SH-SY5Y (cell line): ENCODE data around the gene RPL13.

ENCODE experiments used
- GATA2 ChIP-seq: IDR thresholded peaks from 2 replicates; pipeline ENCODE4 v1.6.1; 2011; ENCODE audit warnings: mild to moderate bottlenecking, low read depth, low read length
- GATA3 ChIP-seq: IDR thresholded peaks from 2 replicates; pipeline ENCODE4 v1.6.1; 2011; ENCODE audit warnings: low read depth, mild to moderate bottlenecking, low read length, moderate library complexity

The RPL13 gene

DNA sequence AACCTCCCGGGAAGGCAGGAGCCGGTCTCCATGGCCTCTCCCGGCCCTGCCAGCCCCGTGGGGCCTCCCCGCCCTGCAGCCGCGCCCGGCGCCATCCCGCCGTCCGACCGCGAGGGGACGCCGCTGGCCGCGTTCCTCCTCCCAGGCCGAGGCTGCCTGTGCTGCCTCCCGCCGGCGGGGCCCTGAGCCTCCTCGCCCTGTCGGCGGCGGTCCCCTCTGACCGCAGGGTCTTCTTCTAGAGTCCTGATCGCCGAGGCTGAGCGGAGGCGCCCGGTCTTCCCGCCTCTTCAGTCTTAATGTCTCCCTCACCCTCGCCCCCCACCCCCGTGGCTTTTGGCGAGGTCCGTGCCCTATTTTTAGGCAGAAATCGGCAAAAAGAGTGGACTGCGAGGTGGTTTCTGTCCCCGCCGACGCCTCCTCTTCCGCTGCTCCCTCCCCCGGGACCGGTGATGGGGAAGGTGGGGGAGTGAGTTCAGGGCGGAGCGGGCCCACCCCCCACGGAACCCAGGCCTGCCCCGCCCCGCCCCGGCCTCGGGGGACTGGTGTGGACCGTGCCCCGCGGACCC lies 14.3 kb downstream of the RPL13 start:
- TF ChIP-seq GATA2 (no peak), GATA3 (no peak)

DNA sequence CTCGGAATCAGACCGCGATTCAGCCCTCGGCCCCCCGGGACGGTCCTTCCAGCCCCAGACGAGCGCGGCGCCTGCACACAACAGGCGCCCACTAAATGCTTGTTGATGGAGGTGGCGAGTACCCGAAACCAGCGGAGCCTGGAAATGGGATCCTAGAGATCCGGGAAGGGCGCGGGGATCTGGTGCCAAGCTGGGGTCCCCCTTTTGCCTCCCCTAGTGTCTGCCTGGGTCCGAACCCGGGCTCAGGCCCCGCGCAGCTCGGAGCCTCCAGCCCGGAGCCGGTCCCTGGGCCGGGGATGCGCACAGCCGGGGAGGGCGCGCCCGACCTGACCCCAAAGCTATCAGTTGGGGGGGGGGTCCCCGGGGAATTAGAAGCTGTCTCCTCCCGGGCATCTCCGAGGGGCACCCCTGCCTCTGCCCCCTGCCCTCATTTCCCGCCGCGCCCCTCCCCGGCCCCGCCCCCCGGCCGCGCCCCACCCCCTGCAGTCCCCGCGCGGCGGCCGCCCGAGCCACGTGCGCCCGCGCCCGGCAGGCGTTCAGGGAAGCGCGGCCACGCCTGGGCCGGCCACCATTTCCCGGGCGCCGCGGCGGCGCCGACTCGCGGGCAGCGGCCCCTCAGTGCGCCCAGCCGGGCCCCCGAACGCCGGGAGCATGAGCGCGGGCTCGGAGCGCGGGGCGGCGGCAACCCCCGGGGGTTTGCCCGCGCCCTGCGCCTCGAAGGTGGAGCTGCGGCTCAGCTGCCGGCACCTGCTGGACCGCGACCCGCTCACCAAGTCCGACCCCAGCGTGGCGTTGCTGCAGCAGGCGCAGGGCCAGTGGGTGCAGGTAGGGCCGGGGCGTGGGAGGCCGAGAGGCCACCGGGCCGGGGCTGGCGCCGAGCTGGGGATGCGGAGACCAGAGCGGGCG lies 15.0 kb downstream of the RPL13 start, which contains the start of gene CPNE7:
TSS of gene CPNE7 (plus strand) at position 512 of the 906 bp plus-strand sequence. CDS start at position 652, 140 bp downstream.
- TF ChIP-seq GATA3: no peak
- TF ChIP-seq GATA2: no peak

DNA sequence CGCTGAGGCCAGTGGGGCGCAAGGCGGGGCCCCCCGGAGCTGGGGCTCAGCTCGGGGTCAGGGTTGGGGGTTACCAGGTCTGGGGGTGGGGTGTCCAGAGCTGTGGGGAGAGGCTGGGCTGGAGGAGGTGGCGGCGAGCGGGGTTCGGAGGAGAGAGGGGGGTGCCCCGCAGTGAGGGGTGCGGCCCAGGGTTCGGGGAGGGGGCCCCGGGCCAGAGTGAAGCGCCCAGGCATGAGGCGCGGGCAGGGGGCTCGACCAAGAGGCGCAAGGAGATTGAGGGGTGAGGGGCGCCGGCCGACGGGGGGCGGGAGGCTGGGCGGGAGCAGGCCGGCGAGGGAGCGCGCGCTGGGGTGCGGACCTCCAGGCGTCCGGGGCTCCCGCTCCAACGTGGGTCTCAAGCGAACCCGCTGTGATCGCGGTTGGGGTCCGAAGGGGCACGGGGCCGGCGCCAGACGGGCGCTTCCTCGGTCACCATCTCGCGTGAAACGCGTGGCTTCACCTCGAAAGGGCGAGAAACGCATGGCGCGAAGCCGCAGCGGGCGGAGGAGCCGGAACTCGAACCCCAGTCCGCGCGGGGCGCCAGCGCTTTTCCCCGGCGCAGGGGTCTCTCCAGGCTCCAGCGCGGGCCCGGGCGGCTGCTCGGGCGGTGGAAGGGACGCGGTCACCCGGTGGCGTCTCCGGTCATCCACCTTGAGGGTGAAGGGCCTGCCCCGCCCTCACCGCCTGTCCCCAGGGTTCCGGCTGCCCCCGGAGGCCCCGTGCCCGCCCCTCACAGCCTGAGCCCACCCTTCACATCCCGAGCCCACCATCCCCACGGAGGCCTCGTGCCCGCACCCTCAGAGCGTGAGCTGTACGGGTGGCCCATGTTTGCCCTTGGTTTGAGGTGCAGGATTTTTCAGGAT lies 15.9 kb downstream of the RPL13 start:
- no peak for TF ChIP-seq GATA3
- no peak for TF ChIP-seq GATA2

DNA sequence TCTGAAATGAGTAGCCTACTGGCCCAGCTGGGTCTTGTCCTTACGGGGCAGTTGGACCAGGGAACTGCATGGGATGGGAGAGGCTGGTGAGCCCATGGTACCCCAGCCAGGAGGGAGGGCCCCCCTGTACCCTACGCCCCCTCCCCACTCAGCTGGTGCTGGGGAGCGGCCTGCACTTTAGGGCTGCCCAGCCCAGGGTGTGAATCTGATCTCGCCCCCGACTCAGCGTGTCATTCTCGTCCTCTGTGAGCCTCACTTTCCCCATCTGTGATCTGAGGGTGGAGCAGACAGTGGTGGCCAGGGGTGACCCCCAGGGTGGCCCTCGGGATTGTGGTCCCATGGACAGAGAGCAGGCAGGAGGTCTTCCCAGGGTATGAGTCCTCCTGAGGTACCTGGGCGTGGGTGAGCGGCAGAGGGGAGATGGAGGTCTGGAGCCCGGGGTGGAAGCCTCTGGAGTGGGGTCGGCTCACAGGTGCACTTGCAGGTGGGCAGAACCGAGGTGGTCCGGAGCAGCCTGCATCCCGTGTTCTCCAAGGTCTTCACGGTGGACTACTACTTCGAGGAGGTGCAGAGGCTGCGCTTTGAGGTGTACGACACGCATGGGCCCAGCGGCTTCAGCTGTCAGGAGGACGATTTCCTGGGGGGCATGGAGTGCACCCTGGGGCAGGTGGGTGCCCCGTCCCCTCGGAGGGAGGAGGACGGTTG lies 16.7 kb downstream of the RPL13 start:
- no peak for TF ChIP-seq GATA2
- no peak for TF ChIP-seq GATA3

DNA sequence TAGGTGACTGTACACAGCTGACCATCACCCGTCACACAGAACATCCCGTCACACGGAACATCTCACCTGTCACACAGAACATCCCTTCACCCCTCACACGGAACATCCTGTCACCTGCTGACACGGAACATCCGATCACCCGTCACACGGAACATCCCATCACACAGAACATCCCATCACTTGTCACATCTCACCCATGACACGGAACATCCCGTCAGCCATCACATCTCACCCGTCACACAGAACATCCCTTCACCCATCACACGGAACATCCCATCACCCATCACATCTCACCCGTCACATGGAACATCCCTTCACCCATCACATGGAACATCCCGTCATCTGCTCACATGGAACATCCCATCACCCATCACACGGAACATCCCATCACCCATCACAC lies 18.9 kb downstream of the RPL13 start:
- TF ChIP-seq GATA2 (no peak), GATA3 (no peak)

DNA sequence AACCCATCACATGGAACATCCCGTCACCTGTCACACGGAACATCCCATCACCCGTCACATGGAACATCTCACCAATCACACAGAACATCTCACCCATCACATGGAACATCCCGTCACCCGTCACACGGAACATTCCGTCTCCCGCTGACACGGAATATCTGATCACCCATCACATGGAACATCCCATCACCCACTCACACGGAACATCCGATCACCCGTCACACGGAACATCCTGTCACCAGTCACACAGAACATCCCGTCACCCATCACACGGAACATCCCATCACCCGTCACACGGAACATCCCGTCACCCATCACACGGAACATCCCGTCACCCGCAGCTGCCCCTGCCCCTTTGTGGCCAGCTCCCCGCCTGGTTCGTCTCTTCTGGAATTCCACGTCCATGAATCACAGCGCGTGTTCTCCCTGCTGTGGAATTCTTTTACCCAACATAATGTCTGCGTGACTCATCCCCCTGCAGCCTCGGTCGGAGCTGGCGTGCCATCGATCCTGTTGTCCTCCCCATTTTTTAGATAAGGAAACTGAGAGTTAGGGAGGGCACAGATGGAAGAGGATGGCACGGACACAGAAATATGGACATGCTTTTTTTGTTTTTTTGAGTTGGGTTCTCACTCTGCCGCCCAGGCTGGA lies 20.7 kb downstream of the RPL13 start:
- no peak for TF ChIP-seq GATA2
- TF ChIP-seq GATA3: no peak

DNA sequence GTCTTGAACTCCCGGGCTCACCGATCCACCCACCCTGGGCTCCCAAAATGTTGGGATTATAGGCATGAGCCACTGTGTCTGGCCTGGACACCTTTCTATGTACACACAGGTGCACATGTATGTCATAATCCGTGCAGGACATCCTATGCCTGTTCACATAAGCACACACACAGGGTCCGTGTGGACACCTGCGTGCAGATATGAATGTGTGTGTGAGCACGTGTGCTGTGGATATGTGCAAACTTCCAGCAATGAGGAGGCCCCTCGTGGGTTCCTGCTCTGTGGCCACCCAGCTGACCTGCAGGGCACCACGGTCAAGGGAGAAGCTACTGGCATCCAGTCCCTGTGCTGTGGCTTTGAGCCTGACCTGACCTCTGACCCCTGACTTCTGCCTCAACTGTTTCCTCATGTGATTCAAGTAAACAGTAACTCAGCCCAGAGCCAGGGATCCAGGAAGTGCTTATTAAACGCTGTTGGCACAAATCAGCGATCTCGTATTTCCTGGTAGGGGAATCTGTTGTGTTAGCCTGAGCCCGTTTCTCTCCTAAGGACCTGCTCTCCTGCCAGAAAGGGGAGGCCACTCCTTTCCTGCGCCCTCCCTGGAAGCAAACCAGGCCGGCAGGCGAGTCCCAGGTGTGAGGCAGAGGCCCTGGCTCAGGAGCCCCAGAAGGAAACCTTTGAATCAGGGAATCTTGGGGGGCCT lies 21.5 kb downstream of the RPL13 start:
- TF ChIP-seq GATA3 (no peak), GATA2 (no peak)

DNA sequence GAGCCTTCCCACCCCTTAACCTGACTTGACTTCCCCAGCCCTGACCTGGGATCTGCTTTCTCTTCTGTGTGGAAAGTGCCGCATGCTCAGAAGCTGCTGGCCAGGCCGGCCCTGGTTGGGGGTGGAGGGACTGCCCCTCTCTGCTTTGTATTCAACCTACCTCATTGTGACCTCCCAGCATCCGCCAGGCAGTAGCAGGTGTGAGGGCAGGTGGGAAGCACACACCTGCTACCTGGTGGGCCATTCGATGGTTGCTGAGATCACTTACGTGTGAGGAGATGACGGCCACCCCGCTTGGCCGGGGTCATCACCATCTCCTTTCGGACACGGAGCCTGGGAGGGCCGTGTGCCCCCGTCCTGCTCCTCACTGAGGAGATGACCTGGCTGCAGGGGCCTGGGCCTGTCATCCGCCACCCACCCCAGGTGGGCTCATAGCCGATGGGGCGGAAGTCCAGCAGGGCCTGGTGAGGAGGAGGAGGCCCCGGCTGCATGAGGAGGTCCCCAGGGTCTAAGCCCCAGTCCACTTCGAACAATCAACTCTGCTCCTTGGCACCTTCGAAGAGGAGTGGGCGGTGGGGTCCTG lies 22.2 kb downstream of the RPL13 start:
- TF ChIP-seq GATA2 (no peak), GATA3 (no peak)

DNA sequence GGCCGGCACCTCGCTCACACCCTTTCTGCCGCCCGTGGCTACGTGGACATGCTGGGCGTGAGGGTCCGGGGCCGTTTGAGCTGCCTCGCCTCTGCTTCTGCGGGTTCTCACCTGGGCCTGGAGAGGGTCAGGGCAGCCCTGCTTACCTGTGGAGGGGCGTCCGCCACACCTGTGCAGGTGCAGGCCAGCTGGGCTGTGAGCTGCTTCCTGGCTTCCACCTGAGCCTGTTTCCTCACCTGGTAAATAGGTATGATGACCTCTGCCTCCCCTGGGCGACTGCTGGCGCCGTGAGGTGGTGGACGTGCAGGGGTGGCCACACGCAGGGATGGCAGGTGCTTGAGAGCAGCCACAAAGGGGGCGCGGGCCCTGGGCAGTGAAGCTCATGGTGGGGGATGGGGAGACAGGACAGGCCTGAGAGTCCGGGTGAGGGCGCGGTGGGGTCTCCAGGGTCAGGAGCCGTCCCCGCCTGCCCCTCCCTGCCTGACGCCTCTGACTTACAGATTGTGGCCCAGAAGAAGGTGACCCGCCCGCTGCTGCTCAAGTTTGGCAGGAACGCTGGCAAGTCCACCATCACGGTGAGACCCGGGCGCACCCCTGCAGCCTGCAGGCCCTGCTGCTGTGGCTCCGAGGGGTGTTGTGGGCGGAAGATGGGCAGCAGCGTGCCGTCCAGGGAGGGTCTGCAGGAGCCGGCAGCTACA lies 22.9 kb downstream of the RPL13 start:
- TF ChIP-seq GATA2 (no peak), GATA3 (no peak)

DNA sequence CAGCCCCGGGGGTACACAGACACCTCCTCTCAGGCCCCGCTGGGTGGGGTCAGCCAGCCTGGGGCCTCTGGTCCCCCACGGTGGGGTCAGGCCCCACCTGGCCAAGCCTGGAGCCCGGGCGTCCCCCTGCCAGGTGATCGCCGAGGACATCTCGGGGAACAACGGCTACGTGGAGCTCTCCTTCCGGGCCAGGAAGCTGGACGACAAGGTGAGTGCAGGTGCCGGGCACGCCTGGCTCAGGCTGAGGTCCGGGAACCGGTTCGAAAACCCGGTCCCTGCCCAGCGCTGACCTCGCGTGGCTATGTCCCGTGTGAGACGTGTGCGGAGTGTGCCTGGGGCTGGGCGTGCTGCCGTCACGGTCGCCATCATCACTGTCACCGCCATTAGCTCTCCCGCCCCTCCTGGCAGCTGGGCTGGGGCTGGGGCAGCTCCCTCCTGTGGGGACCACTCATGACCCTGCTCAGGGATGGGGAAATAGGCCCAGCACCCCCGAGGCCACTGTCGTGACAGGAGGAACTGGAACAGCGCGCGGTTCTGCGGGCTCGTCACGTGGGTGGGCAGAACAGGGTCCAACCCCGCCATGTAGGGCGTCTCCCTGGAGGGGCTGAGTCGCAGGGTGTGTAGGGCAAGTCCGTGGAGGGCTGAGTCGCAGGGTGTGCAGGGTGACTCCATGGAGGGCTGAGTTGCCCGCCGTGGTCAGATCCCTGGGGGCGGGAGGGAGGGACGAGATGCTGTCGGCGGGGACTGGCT lies 23.6 kb downstream of the RPL13 start:
- TF ChIP-seq GATA2 (no peak), GATA3 (no peak)

DNA sequence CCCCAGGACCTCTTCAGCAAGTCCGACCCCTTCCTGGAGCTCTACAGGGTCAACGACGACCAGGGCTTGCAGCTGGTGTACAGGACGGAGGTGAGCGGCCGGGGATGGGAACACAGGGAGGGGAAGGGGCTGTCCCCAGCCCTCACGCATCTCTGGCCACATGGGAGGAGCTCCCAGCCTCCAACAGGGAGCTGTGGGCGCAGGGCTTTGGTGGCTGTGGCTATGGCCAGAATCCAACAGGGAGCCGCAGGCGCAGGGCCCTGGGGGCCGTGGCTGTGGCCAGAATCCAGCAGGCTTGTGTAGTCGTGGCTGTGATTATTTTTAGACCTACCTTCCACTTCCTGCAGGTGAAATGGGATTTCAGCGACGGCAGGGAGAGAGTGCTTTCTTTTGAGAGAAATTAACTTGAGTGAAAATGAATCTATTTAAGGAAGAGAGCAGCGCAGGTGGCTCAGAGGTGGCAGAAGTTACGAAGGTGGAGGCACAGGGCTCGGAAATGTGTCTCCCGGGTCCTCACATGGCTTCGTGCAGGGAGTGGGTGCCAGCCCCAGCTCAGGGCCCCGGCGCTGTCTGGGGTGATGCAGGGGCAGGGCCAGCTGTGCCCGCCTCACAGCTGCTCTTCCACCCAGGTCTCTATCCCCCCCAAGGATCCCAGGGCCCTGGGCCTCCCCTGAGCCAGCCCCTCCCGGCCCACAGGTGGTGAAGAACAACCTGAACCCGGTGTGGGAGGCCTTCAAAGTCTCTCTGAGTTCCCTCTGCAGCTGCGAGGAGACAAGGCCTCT lies 24.5 kb downstream of the RPL13 start:
- TF ChIP-seq GATA2: no peak
